Suppressor macrophage treated with lipopolysaccharide for 1 hour (primary cell): ENCODE results near the gene USP43.

Experiments used
- DNase-seq, 3 donors: peaks; one replicate each; pipeline ENCODE4 v3.0.0-alpha.2; 2020 to 2022

Gene USP43

GRCh38 chr17:9707948-9708347 lies 62.6 kb downstream of the USP43 start:
- DNase-seq, result no peak

GRCh38 chr17:9714801-9715200 lies 69.5 kb downstream of the USP43 start:
- DNase-seq, result no peak

- DNase-seq, result no peak
These were observed 70.2 kb downstream of the USP43 start for GRCh38 chr17:9715503-9716016.

- peak; percentile 18 to 24 (median 19) for DNase-seq
These were observed 80.3 kb downstream of the USP43 start for GRCh38 chr17:9725575-9725974.

GRCh38 chr17:9726291-9726690 lies 81.0 kb downstream of the USP43 start:
- no peak for DNase-seq

- no peak for DNase-seq
These were observed 82.7 kb downstream of the USP43 start for GRCh38 chr17:9728005-9728404.

GRCh38 chr17:9728564-9728963 lies 83.2 kb downstream of the USP43 start:
- no peak for DNase-seq

GRCh38 chr17:9729034-9729650 lies 83.8 kb downstream of the USP43 start:
- DNase-seq, result peak; percentile 47 to 74 (median 60)

GRCh38 chr17:9729735-9730420 lies 84.6 kb downstream of the USP43 start:
- no peak for DNase-seq

GRCh38 chr17:9750524-9750923 lies 105.2 kb downstream of the USP43 start:
- DNase-seq, result no peak

- no peak for DNase-seq
These were observed 109.8 kb downstream of the USP43 start for GRCh38 chr17:9755083-9755482.

- DNase-seq, result no peak
These were observed 114.9 kb downstream of the USP43 start for GRCh38 chr17:9760266-9760665.

GRCh38 chr17:9763643-9764042 lies 118.3 kb downstream of the USP43 start:
- DNase-seq, result no peak

- no peak for DNase-seq
These were observed 120.0 kb downstream of the USP43 start for GRCh38 chr17:9765322-9765721.

- DNase-seq, result no peak
These were observed 121.7 kb downstream of the USP43 start for GRCh38 chr17:9766970-9767369.

GRCh38 chr17:9767432-9767991 lies 122.2 kb downstream of the USP43 start:
- no peak for DNase-seq

- DNase-seq, result peak; percentile 41 to 68 (median 49)
These were observed 123.1 kb downstream of the USP43 start for GRCh38 chr17:9768381-9768934.

- no peak for DNase-seq
These were observed 123.8 kb downstream of the USP43 start for GRCh38 chr17:9769036-9769695.

GRCh38 chr17:9771465-9771864 lies 126.1 kb downstream of the USP43 start:
- no peak for DNase-seq

- DNase-seq, result no peak
These were observed 127.3 kb downstream of the USP43 start for GRCh38 chr17:9772658-9773057.

GRCh38 chr17:9776911-9777310 lies 131.6 kb downstream of the USP43 start:
- no peak for DNase-seq
